DMS153 (cell line): ENCODE measurements around the gene NR2F6.
A peak's percentile ranks its signal among the peaks of the same experiment; 100 is the strongest.

Source experiments
- DNase-seq: peaks from one replicate; lab custom pipeline; 2025; lab: John Stamatoyannopoulos, UW

Gene NR2F6

DNA sequence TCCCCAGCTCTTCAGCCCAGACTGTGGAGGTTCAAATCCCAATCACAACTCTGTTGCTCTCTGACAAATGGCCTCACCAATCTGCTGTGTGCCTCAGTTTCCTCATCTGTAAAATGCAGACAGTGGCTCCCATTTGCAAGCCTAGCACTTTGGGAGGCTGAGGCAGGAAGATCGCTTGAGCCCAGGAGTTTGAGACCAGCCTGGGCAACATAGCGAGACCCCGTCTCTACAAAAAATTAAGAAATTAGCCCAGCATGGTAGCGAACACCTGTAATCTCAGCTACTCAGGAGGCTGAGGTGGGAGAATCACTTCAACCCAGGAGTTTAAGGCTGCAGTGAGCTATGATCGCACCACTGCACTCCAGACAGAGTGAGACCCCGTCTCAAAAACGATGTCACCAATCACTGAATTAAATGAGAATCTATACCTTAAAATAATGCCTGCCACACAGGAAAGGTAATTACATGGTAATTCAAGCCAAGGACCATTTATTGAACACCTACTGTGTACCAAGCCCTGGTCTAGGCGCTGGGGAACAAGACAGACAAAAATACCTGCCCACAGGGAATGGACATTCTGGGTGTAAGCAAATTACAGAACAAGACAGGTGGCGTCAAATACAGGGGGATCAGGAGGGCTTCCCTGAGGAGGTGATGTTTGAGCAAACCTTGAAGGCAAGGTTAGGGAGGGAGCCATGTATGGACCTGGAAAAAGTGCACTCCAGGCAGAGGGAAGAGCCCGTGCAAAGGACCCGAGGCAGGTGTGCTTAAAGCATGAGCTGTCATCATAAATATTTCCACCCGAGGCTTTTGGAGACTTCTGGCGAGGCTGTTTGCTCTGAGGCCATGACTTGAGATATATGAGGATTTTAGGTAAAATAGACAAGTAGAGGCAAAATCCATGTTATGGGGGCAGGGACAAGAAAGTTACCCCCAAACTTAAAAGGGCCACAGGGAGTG lies 7.7 kb downstream of the NR2F6 start:
- no peak for DNase-seq

DNA sequence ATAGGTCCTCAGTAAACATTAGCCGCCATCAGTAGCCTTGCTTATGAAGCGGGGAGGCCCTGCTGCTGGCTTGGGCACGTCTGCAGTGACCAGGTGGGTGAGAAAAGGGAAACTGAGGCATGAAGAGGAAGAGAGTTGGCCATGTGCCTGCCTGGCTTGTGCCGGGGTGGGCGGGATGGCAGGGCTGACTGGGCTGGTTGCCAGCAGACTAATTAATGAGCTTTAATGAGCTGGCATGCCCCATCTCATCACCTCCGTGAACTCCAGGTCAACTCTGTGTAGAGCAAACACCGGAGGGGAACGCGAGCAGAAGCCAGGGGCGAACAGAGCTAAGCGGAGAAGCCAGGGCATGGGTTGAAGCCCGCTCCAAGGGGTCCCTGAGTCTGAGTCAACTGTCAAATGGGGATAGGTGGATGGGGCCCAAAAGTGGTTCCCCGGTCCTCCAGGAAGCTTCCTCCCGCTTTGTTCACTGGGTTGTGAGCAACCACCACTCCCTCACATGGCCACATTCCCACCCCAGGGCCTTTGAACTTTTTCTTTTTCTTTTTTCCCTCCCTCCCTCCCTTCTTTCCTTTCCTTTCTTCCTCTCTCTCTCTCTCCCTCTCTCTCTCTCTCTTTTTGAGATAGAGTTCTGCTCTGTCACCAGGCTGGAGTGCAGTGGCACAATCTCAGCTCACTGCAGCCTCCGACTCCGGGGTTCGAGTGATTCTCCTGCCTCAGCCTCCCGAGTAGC lies 8.7 kb downstream of the NR2F6 start:
- DNase-seq, result no peak

GRCh38 chr19:17235971-17236777 lies 9.5 kb downstream of the NR2F6 start:
- DNase-seq, result peak; percentile 55

- peak; percentile 71 for DNase-seq
These were observed 10.3 kb downstream of the NR2F6 start for GRCh38 chr19:17235300-17235970.

- no peak for DNase-seq
These were observed 10.8 kb downstream of the NR2F6 start for GRCh38 chr19:17234911-17235299.

DNA sequence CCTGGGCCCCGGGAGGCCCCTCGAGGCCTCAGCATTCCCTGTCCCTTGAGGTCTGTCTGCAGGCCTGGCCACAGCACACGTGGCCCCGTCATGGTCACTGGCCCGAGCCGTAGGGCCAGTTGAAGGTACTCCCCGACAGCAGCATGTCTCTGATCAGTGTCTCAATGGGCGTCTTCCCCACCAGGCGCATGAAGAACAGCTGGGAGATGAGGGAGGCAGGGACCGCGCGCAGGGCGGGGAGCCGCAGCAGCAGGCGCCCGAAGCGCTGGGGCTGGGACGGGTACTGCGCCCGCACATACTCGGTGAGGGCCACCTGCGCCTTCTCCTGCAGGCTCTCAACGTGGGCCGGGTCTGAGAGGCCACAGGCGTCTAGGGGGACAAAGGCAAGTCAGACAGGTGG lies 13.5 kb downstream of the NR2F6 start:
- DNase-seq, result no peak

DNA sequence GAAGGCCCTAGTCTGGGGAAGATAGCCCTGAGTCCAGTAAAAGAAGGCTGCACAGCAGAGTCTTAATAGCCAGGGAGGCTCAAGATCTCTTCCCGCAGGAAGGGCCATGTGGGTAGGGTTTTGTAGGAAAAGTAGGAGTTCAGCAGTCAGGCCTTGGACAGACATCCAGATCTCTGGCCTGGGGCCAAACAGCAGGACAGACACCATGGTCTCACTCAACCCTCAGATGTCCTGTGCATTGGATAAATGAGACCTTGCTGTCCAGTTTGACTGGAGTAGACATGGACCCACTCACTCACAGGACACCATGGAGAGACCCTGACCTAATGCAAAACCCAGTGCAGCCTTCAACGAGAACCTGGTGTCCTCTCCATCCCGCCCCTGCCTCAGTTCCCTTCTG lies 15.8 kb downstream of the NR2F6 start:
- DNase-seq, result no peak

DNA sequence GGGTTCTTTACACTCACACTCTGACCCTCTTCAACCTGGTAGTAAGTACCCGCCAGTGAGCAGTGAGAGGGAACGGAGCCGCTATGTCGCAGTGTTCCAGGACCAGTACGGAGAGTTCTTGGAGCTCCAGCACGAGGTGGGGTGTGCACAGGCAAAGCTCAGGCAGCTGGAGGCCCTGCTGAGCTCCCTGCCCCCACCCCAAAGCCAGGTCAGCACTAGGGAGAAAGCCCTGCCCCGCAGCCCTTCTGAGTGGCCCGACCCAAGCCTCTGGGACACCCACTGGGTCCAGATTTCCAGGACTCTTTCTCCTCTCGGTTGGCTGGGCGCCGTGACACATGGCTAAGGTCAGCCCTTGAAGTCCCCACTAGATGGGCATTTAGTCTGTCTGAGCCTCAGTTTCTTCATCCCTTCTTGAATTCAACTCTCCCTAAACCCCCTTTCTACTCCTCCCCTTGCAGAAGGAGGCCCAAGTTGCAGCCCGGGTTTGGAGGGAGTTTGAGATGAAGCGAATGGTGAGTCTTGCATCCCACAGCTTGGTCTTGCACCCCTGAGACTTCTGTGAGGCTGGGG lies 17.8 kb downstream of the NR2F6 start:
- DNase-seq, result no peak

DNA sequence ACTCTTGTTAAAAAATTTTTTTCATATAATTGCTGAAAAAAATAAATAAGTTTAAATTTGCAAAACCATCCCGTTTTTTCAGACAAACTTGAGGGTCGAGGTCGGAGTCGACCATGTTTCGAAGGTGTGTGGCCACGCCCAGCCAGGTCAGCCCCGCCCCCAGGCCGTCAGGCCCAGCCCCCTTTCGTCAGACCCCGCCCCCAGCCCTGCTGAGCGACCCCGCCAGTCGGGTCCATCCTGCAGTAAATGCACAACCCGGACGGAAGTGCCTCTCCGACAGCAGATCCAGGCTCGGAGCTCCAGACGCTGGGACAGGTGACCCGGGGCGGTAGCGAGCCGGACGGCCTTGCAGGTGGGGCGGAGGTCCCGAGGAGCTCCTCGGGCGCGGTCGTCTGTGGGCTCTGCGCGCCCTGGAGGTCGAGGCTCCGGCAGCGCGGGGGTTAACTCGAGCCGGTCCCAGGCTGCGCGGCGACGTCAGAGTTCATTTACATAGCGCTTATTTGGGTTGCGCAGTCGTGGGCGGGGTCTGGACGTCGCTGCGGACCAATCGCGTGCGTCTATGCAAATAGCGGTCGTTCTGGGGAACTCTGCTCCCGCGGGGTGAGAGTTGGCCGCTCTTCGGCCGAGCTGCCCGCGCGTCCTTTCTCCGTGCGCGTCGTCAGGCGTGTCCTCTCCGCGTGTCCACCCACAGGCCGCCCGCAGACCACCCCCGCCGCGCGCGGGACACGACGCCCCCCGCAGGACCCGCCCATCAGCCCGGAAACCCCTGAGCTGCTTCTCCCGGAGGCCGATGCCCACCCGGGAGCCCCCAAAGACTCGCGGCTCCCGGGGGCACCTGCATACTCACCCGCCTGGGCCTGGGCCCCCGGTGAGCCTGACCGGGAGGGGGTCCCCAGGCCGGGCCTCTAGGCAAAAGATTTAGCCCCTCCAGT lies 19.5 kb downstream of the NR2F6 start, which contains the start of gene OCEL1:
TSS of gene OCEL1 (plus strand) at position 225 of the 932 bp plus-strand sequence. CDS start at position 247, 22 bp downstream.
- DNase-seq, result peak; percentile 95

DNA sequence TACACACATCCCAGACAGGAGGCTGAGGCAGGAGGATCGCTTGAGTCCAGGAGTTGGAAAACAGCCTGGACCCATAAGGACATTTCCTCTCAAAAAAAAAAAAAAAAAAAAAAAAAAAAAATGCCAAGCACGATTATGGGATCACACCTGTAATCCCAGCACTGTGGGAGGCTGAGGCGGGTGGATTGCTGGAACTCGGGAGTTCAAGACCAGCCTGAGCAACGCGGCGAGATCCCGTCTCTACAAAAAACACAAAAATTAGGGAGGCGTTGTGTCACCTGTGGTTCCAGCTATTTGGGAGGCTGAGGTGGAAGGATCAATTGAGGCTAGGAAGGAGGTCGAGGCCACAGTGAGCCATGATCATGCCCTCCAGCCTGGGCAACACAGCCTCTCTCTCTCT lies 20.7 kb downstream of the NR2F6 start:
- no peak for DNase-seq

DNA sequence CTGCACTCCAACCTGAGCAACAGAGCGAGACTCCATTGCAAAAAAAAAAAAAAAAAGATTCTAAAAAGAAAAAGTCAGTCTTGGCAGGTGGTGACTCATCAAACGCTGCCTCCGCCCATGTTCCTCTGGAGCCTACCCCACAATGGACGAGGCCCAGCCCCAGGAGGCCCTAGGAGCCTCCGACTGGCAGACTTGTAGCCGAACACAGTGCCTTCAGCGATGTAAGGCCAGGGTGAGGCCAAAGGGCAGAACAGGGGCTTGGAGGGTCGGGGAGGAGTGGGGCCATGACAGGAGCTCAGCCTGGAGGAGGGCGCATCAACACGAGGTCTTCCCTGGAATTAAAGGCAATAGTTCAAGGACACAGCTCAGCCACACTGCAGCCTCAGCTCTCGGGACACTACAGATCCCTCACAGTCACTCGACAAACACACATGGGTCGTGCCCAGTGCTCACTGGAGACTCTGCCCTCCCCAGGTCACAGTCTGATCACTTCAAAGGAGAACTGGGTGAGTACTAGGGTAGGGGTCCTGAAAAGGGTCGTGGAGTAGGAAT lies 25.4 kb downstream of the NR2F6 start:
- DNase-seq, result no peak

GRCh38 chr19:17219286-17219685 lies 26.4 kb downstream of the NR2F6 start:
- DNase-seq, result no peak

GRCh38 chr19:17216058-17216670 lies 29.6 kb downstream of the NR2F6 start:
- DNase-seq, result no peak

- peak; percentile 88 for DNase-seq
These were observed 30.4 kb downstream of the NR2F6 start, which contains the start of gene USE1 for GRCh38 chr19:17215127-17215971. Gene USE1, plus strand, starts transcription at chr19:17215357. Its CDS starts 49 bp downstream, at chr19:17215406.

GRCh38 chr19:17214508-17215126 lies 31.1 kb downstream of the NR2F6 start:
- no peak for DNase-seq

GRCh38 chr19:17213334-17213733 lies 32.4 kb downstream of the NR2F6 start:
- no peak for DNase-seq

- no peak for DNase-seq
These were observed 33.9 kb downstream of the NR2F6 start for GRCh38 chr19:17211547-17212446.
